GM12892 (cell line): Measurements from ENCODE around the gene CNTNAP2.

Source experiments
- POLR2A ChIP-seq: IDR thresholded peaks from 2 replicates; pipeline ENCODE4 v1.6.1; 2011; ENCODE audit warnings: low read depth, low read length, control low read depth
- POLR2AphosphoS5 ChIP-seq: IDR thresholded peaks from 2 replicates; pipeline ENCODE4 v1.6.1; 2011; ENCODE audit warnings: low read depth, low read length, control low read depth
- TAF1 ChIP-seq: IDR thresholded peaks from 2 replicates; pipeline ENCODE4 v1.6.1; 2011; ENCODE audit warnings: low read depth, mild to moderate bottlenecking, control low read depth, low read length, borderline replicate concordance

DNA sequence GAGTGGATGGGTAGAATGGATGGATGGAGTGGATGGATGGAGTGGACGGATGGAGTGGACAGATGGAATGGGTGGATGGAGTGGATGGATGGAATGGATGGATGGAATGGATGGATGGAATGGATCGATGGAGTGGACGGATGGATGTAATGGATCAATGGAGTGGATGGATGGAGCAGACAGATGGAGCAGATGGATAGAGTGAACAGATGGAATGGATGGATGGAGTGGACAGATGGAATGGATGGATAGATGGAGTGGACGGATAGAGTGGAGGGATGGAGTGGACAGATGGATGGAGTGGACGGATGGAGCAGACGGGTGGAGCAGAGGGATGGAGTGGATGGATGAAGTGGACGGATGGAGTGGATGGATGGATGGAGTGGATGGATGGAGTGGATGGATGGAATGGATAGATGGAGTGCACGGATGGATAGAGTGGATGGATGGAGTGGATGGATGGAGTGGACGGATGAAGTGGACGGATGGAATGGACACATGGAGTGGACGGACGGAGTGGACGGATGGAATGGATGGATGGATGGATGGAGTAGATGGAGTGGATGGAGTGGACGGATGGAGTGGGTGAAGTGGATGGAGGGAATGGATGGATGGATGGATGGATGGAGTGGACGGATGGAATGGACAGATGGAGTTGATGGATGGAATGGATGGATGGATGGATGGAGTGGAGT, 2213.7 kb downstream of the CNTNAP2 start:
- no peak for TF ChIP-seq POLR2AphosphoS5
- TF ChIP-seq TAF1: no peak
- TF ChIP-seq POLR2A: no peak
